HG03571 (cell line): Measurements from ENCODE around the gene MCTS1.
"Not testable (repeated sequence)": the region's sequence is repeated elsewhere in the genome, so short reads cannot be mapped to it uniquely, and the experiment has no call there.

ENCODE experiments used
- ATAC-seq: cut with Tn5 transposase; IDR thresholded peaks from one replicate; pipeline ENCODE4 v1.9.1; 2021; ENCODE audit not compliant: unreplicated experiment

Gene MCTS1

GRCh38 chrX:120603707-120604360 lies at the start of gene MCTS1:
Gene MCTS1, plus strand, starts transcription at chrX:120604101. Its CDS starts 136 bp downstream, at chrX:120604237.
- ATAC-seq = peak; percentile 93

GRCh38 chrX:120556251-120556650 lies 47.6 kb upstream of the MCTS1 start:
- ATAC-seq = no peak

GRCh38 chrX:120559804-120560203 lies 44.1 kb upstream of the MCTS1 start:
- ATAC-seq = no peak

GRCh38 chrX:120560405-120560841 lies 43.5 kb upstream of the MCTS1 start:
- ATAC-seq = peak; percentile 34

- ATAC-seq = peak; percentile 78
These were observed 42.9 kb upstream of the MCTS1 start, which contains the start of gene CUL4B for GRCh38 chrX:120560842-120561633. Gene CUL4B, minus strand, starts transcription at chrX:120560962. Its CDS starts 324 bp downstream, at chrX:120560638.

- ATAC-seq = peak; percentile 9
These were observed 42.0 kb upstream of the MCTS1 start for GRCh38 chrX:120561634-120562568.

- no peak for ATAC-seq
These were observed 41.4 kb upstream of the MCTS1 start for GRCh38 chrX:120562569-120562926.

- ATAC-seq = no peak
These were observed 39.0 kb upstream of the MCTS1 start for GRCh38 chrX:120564925-120565324.

GRCh38 chrX:120566817-120567216 lies 37.1 kb upstream of the MCTS1 start:
- ATAC-seq = no peak

GRCh38 chrX:120568035-120568434 lies 35.9 kb upstream of the MCTS1 start:
- ATAC-seq = no peak

- no peak for ATAC-seq
These were observed 35.3 kb upstream of the MCTS1 start for GRCh38 chrX:120568609-120569008.

GRCh38 chrX:120570011-120570600 lies 33.8 kb upstream of the MCTS1 start:
- no peak for ATAC-seq

- ATAC-seq = not testable (repeated sequence)
These were observed 30.1 kb upstream of the MCTS1 start for GRCh38 chrX:120573806-120574205.

GRCh38 chrX:120575379-120576114 lies 28.4 kb upstream of the MCTS1 start:
- ATAC-seq = no peak

- no peak for ATAC-seq
These were observed 18.2 kb upstream of the MCTS1 start for GRCh38 chrX:120585702-120586101.

- peak; percentile 62 for ATAC-seq
These were observed 471 bp downstream of the MCTS1 start for GRCh38 chrX:120604361-120604782.

GRCh38 chrX:120612086-120612485 lies 8.2 kb downstream of the MCTS1 start:
- no peak for ATAC-seq

- no peak for ATAC-seq
These were observed 10.9 kb downstream of the MCTS1 start for GRCh38 chrX:120614816-120615215.

- no peak for ATAC-seq
These were observed 14.2 kb downstream of the MCTS1 start for GRCh38 chrX:120617996-120618630.

GRCh38 chrX:120625371-120625770 lies 21.5 kb downstream of the MCTS1 start:
- no peak for ATAC-seq
